Activated CD8-positive, alpha-beta T cell treated with anti-CD3 and anti-CD28 coated beads for 36 hours (primary cell): ENCODE measurements around the gene CHST13. TPM values are rescaled to one million over a fixed set of nuclear protein-coding genes. Genes with fewer than 3 reads are reported as not detected.

Experiments
- ATAC-seq: fragments of 200-7000 bp; cut with Tn5 transposase; one replicate; pipeline ENCODE4 v1.10.0; 2021; ENCODE audit warnings: mild to moderate bottlenecking, moderate library complexity
- CTCF ChIA-PET: fragments of 350-600 bp; sonication (Branson Sonifier 250); formaldehyde crosslinking; loops from one replicate; lab custom pipeline; 2021; ENCODE audit warnings: antibody characterized with exemption; lab: Charles Lee
- POLR2A ChIA-PET: fragments of 350-600 bp; sonication (Branson Sonifier 250); formaldehyde crosslinking; loops from one replicate; lab custom pipeline; 2021; ENCODE audit warnings: antibody characterized with exemption; lab: Charles Lee
- DNase-seq: peaks from one replicate; pipeline ENCODE4 v3.0.0-alpha.2; 2020
- H3K27ac Mint-ChIP-seq: one replicate; pipeline ENCODE4 v1.8.0; 2021; ENCODE audit warnings: mild to moderate bottlenecking, mixed read lengths
- H3K27me3 Mint-ChIP-seq: one replicate; pipeline ENCODE4 v1.8.0; 2021; ENCODE audit warnings: mixed read lengths
- H3K36me3 Mint-ChIP-seq: one replicate; pipeline ENCODE4 v1.8.0; 2021; ENCODE audit warnings: low read depth, mixed read lengths
- H3K4me1 Mint-ChIP-seq: one replicate; pipeline ENCODE4 v1.8.0; 2021; ENCODE audit warnings: low read depth, mixed read lengths
- H3K4me3 Mint-ChIP-seq: one replicate; pipeline ENCODE4 v1.8.0; 2021; ENCODE audit warnings: mild to moderate bottlenecking, moderate library complexity, mixed read lengths
- H3K9me3 Mint-ChIP-seq: one replicate; pipeline ENCODE4 v1.8.0; 2021; ENCODE audit warnings: mixed read lengths
- intact Hi-C: fragments of 100-400 bp; cut with micrococcal nuclease; formaldehyde crosslinking; loops from one replicate; pipeline ENCODE4 v1.10.0; 2022
- total RNA-seq, 2 experiments: library from RNA; stranded (reverse); gene quantifications; one replicate each; pipeline ENCODE4 v1.2.3, GENCODE V29; 2021
- TF ChIP-seq, protein P1 (sequence below): fragments of 200-600 bp; IDR thresholded peaks from one replicate; pipeline ENCODE4 v1.8.0; 2022; ENCODE audit warnings: antibody characterized with exemption, mild to moderate bottlenecking

CHST13 gene
- total RNA-seq, 2 experiments from 2014 or later: not detected

DNA sequence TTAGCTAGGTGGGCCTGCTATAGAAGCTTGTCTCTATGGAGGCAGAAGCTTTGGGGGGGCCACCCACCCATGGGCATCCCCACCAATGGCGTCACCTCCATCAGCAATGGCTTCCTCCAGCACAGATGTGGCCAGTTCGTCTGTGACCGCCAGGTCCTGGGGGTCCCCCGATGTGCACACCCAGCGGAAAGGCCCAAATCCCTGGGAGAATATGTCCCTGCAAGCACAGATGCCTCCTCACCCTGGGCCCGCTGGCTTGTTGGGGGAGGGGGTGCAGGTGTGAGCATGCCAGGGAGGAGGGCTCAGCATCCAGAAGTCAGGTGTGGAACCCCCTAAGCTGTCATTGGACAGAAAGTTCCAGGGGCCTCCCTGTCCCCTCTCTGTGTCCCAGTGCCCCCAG is 26.0 kb upstream of the CHST13 start:
- DNase-seq (no peak), ATAC-seq (no peak)
- H3K9me3 Mint-ChIP-seq: no peaks in the 10 kb centered on the region
- ChIA-PET CTCF (no interaction called here), POLR2A (no interaction called here)
- intact Hi-C loops: no loop called here
- peaks cover 9% of the 10 kb centered on the region for H3K4me1 Mint-ChIP-seq
- no peak overlapping the region for H3K27ac Mint-ChIP-seq
- no peak overlapping the region for H3K4me3 Mint-ChIP-seq
- TF ChIP-seq, protein P1, sequence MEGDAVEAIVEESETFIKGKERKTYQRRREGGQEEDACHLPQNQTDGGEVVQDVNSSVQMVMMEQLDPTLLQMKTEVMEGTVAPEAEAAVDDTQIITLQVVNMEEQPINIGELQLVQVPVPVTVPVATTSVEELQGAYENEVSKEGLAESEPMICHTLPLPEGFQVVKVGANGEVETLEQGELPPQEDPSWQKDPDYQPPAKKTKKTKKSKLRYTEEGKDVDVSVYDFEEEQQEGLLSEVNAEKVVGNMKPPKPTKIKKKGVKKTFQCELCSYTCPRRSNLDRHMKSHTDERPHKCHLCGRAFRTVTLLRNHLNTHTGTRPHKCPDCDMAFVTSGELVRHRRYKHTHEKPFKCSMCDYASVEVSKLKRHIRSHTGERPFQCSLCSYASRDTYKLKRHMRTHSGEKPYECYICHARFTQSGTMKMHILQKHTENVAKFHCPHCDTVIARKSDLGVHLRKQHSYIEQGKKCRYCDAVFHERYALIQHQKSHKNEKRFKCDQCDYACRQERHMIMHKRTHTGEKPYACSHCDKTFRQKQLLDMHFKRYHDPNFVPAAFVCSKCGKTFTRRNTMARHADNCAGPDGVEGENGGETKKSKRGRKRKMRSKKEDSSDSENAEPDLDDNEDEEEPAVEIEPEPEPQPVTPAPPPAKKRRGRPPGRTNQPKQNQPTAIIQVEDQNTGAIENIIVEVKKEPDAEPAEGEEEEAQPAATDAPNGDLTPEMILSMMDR: no peak
- no peaks in the 10 kb centered on the region for H3K36me3 Mint-ChIP-seq
- H3K27me3 Mint-ChIP-seq: no peaks in the 10 kb centered on the region

DNA sequence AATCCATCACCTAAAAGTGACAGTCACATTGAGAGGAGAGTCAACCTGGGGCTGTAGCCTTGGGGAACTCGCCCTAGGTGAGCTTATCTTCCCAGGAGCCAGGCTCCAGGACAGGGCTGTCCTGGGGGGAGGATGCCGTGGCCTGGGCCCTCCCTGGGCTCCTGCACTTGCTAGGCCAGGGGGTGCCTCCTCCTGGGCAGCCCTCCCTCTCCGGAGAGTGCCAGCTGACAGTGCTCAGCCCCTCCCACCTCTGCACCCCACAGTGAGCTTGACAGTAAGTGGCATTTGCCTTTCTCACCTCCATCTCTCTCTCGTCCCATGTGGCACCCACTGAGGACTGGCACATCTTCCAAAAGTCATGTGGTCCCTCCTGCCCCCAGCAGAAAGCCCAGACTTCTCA is 25.5 kb upstream of the CHST13 start:
- no peak overlapping the region for H3K4me3 Mint-ChIP-seq
- DNase-seq (no peak), ATAC-seq (no peak)
- intact Hi-C loops: no loop called here
- H3K9me3 Mint-ChIP-seq: no peaks in the 10 kb centered on the region
- H3K36me3 Mint-ChIP-seq: no peaks in the 10 kb centered on the region
- POLR2A ChIA-PET: no interaction called here
- CTCF ChIA-PET: no interaction called here
- H3K27ac Mint-ChIP-seq: peak overlapping the region; percentile 79
- peaks cover 7% of the 10 kb centered on the region for H3K4me1 Mint-ChIP-seq
- TF ChIP-seq, protein P1: no peak
- H3K27me3 Mint-ChIP-seq: no peaks in the 10 kb centered on the region

DNA sequence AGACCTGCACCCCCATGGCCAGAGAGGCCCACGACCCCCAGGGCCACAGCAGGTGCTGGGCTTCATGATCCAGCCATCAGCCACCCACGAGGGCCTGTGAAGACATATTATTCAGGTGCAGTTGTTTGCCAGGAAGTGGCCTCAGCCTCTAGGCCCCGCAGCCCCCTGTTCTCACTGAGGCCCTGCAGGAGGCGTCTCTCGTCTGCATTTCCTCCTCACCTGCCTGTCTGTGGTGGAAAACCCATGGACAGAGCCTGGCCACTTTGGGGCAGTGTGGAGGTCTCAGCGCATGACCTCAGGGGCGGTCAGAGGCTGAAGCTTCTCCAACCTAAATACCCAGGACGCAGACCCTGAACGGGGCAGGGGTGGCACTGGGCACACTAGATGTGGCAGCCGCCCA is 25.0 kb upstream of the CHST13 start:
- Mint-ChIP-seq H3K36me3 (no peaks in the 10 kb centered on the region), H3K27ac (peak overlapping the region; percentile 79), H3K4me1 (peaks cover 7% of the 10 kb centered on the region), H3K27me3 (no peaks in the 10 kb centered on the region), H3K4me3 (no peak overlapping the region), H3K9me3 (no peaks in the 10 kb centered on the region)
- TF ChIP-seq, protein P1: no peak
- ChIA-PET CTCF (no interaction called here), POLR2A (no interaction called here)
- intact Hi-C loops: no loop called here
- ATAC-seq: no peak
- DNase-seq: peak; percentile 24

DNA sequence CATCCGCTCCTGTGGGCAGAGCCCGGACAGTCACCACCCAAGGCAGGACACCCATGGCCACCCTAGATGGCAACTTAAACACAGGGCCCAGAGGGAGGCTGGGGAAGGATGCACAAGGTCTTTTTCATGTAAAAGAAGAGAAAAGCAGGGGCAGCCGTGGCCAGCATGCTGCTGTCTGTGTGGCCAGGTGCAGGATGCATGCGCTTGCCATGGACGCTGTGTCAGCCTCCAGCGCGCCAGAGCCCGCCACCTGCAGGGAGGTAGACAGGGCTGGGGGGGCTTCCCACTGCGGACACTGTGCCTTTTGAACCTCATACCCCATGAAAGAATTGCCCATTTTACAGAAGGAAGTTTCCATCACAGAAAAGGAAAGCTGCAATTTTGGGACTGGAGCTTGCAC is 24.6 kb upstream of the CHST13 start:
- no peak for ATAC-seq
- intact Hi-C loops: no loop called here
- H3K4me3 Mint-ChIP-seq: no peak overlapping the region
- no peak overlapping the region for H3K27ac Mint-ChIP-seq
- TF ChIP-seq, protein P1: no peak
- CTCF ChIA-PET: no interaction called here
- no peaks in the 10 kb centered on the region for H3K36me3 Mint-ChIP-seq
- H3K9me3 Mint-ChIP-seq: no peaks in the 10 kb centered on the region
- no peaks in the 10 kb centered on the region for H3K27me3 Mint-ChIP-seq
- no peak for DNase-seq
- peaks cover 7% of the 10 kb centered on the region for H3K4me1 Mint-ChIP-seq
- POLR2A ChIA-PET: no interaction called here

DNA sequence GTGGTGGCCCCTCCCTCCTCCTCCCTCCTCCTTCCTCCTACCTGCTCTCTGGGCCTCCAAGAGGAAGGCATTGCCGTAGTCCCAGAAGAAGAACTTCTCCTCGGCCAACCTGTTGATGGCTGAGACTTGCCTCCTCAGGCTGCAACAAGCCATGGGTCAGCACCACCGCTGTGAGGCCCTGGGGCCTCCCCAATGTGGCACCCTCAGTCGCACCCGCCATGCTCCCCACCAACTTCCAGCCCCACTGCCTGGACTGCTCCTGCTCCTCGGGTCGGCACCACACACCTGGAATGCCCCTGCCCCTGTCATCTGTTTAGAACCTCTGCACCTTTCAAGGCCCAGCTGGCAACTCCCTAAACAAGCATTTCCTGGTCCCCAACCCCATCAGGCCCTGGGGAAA is 23.9 kb upstream of the CHST13 start:
- intact Hi-C loops: no loop called here
- Mint-ChIP-seq H3K4me3 (no peak overlapping the region), H3K27ac (no peak overlapping the region), H3K27me3 (peaks cover 1% of the 10 kb centered on the region), H3K4me1 (peaks cover 7% of the 10 kb centered on the region), H3K36me3 (no peaks in the 10 kb centered on the region), H3K9me3 (no peaks in the 10 kb centered on the region)
- ChIA-PET CTCF (no interaction called here), POLR2A (no interaction called here)
- DNase-seq: no peak
- no peak for ATAC-seq
- TF ChIP-seq, protein P1: no peak
